ENCODE measurements around the gene CC2D2B. TPM values are rescaled to one million over a fixed set of nuclear protein-coding genes. Genes with fewer than 3 reads are reported as not detected.
"Not testable (repeated sequence)": the region's sequence is repeated elsewhere in the genome, so short reads cannot be mapped to it uniquely, and the experiment has no call there.

Gene CC2D2B
- total RNA-seq, 4 donors from 2014 or later = 0.96 to 1.6 (median 1.1) TPM; not detected in 1

DNA sequence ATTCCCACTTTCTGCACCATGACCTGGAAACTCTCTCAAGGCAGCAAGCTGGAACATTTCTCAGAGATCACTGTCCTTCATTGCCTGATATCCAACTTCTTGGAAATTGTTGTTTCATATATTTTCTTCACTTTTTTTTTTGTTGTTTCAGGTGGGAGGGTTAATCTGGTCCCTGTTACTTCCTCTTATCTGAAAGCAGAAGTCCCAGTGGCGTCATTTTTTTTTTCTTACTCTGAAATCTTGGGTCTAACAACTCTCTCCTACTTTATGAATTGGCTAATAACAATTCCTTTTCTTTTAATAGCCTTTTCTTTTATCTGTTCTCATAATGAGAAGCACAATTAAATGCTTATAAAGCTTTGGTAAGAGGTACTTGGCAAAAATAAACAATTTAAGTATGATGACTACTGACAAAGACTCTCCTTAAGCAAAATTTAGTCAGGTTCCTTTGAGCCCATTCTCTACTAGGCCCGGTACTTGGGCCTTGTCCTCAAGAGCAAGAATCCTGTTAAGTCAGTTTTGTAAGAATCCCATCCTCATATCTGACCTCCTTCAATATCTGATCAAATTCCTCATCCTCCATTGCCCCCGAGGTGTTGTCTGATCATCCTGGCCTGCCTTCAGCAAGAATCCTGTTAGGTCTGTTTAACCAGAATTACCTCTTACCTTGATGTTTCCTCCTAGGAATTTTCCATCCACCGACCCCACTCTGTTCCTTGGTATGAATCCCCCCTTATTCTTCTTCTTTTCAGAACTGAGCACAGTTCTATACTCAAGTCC, 11.5 kb upstream of the CC2D2B start:
- 88 to 91% methylated on average over 4 of the region's 4 CpGs for WGBS, 2 donors (ENCODE audit: low coverage in 1 of 2)

DNA sequence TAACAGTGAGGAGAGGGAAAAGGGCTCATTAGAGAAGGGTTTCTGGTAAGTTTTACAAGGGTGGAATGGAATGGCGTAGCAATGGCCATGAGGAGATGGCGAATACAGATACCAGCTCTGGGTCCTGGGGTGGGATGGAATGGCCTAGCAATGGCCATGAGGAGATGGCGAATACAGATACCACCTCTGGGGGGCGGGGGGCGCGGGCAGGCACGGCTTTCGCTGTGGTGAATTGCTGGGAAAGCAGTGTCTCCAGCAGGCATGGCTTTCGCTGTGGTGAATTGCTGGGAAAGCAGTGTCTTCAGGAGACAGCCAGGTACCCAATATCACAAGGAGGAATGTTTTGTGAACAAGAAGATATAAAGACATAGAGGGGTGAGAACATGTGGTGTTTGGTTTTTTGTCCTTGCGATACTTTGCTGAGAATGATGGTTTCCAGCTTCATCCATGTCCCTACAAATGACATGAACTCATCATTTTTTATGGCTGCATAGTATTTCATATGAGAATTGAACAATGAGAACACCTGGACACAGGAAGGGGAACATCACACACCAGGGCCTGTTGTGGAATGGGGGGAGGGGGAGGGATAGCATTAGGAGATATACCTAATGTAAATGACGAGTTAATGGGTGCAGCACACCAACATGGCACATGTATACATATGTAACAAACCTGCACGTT, 1.7 kb upstream of the CC2D2B start:
- H3K9me3 ChIP-seq; H3K27me3 ChIP-seq; DNase-seq; H3K4me3 ChIP-seq; H3K36me3 ChIP-seq; intact Hi-C loops (cut with DNase I; ENCODE audit: low total_unique reads); in situ Hi-C loops (cut with MboI; ENCODE audit: low pct_ligation_motif_present in 1 of 4, low pct_unique_long_range_greater_than_20kb in 1 of 4, low sequenced_read_pairs in 3 of 4): not testable (repeated sequence)
- Histone ChIP-seq H3K27ac (peak overlapping the region in 1 of 4 donors; percentile 93), H3K4me1 (peaks cover 0 to 11% (median 7%) of the 10 kb centered on the region in 4 donors)
- 94 to 99% methylated on average over 12 of the region's 12 CpGs for WGBS, 2 donors (ENCODE audit: low coverage in 1 of 2)

More for the DNA sequence above, 11.5 kb upstream of the CC2D2B start:
- no peaks in the 10 kb centered on the region for H3K9me3 ChIP-seq
- no peak overlapping the region for H3K4me3 ChIP-seq
- no peaks in the 10 kb centered on the region for H3K27me3 ChIP-seq
- TF ChIP-seq EP300 (IDR thresholded peaks at IDR 0.05; ENCODE audit: low read depth) (no peak), POLR2AphosphoS5 (IDR thresholded peaks at IDR 0.05) (no peak), POLR2A (IDR thresholded peaks at IDR 0.05) (no peak)
- TF ChIP-seq, protein P1, sequence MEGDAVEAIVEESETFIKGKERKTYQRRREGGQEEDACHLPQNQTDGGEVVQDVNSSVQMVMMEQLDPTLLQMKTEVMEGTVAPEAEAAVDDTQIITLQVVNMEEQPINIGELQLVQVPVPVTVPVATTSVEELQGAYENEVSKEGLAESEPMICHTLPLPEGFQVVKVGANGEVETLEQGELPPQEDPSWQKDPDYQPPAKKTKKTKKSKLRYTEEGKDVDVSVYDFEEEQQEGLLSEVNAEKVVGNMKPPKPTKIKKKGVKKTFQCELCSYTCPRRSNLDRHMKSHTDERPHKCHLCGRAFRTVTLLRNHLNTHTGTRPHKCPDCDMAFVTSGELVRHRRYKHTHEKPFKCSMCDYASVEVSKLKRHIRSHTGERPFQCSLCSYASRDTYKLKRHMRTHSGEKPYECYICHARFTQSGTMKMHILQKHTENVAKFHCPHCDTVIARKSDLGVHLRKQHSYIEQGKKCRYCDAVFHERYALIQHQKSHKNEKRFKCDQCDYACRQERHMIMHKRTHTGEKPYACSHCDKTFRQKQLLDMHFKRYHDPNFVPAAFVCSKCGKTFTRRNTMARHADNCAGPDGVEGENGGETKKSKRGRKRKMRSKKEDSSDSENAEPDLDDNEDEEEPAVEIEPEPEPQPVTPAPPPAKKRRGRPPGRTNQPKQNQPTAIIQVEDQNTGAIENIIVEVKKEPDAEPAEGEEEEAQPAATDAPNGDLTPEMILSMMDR (IDR thresholded peaks at IDR 0.05) = no peak
- peaks cover 0 to 9% (median 0%) of the 10 kb centered on the region in 4 donors for H3K36me3 ChIP-seq
- in situ Hi-C loops (cut with MboI; ENCODE audit: low pct_ligation_motif_present in 1 of 4, low pct_unique_long_range_greater_than_20kb in 1 of 4, low sequenced_read_pairs in 3 of 4) (no loop called here), intact Hi-C loops (cut with DNase I; ENCODE audit: low total_unique reads) (no loop called here)
- H3K27ac ChIP-seq = no peak overlapping the region
- no peak for DNase-seq
- no peaks in the 10 kb centered on the region for H3K4me1 ChIP-seq

DNA sequence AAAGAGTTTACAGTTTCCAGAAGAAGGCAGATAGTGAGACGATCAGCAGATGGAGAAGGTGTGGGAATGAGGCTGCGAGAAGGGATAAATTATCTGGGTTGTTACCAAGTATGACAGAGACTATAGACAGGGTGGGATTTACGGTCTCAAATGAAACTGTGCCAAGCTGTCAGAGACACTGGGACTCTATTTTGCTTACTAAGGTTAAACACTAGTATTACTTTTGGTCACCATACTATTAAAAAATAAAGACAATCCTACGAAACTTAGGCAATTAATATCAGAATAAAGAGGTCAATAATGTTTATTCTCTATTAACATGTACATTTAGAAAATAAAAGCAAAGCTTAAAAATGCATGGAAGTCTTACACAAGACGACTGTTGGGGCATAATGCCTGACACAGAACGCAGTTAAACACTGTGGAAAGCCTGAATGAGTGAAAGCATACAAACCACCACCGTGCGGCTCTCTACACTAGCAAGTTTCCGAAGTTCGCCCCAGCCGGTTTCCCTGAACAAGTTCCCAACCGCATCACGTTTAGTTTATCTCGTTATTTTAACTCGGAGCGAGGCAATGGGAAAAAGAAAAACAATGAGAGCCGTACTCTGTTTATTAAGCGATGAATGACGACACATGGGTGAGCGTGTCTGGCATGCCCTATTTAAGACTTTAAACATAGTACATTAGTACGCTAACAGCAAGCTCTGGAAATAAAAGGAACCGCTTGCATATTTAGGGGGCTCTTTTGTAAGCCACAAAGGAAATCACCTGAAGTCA, 909 bp upstream of the CC2D2B start:
- in situ Hi-C loops (cut with MboI; ENCODE audit: low pct_ligation_motif_present in 1 of 4, low pct_unique_long_range_greater_than_20kb in 1 of 4, low sequenced_read_pairs in 3 of 4) = no loop called here
- Histone ChIP-seq H3K36me3 (no peaks in the 10 kb centered on the region), H3K4me3 (peak overlapping the region; percentile 55 to 81 (median 70)), H3K9me3 (no peaks in the 10 kb centered on the region), H3K27ac (peak overlapping the region; percentile 89 to 93 (median 92)), H3K27me3 (no peaks in the 10 kb centered on the region), H3K4me1 (peaks cover 0 to 11% (median 7%) of the 10 kb centered on the region in 4 donors)
- no peak for TF ChIP-seq POLR2A (IDR thresholded peaks at IDR 0.05)
- TF ChIP-seq, protein P1 (IDR thresholded peaks at IDR 0.05) = no peak
- no peak for TF ChIP-seq POLR2AphosphoS5 (IDR thresholded peaks at IDR 0.05)
- TF ChIP-seq EP300 (IDR thresholded peaks at IDR 0.05; ENCODE audit: low read depth) = no peak
- intact Hi-C loops (cut with DNase I; ENCODE audit: low total_unique reads) = no loop called here
- peak; percentile 52 for DNase-seq
- 8 to 9% methylated on average over 19 to 22 of the region's 22 CpGs for WGBS, 2 donors (ENCODE audit: low coverage in 1 of 2)

DNA sequence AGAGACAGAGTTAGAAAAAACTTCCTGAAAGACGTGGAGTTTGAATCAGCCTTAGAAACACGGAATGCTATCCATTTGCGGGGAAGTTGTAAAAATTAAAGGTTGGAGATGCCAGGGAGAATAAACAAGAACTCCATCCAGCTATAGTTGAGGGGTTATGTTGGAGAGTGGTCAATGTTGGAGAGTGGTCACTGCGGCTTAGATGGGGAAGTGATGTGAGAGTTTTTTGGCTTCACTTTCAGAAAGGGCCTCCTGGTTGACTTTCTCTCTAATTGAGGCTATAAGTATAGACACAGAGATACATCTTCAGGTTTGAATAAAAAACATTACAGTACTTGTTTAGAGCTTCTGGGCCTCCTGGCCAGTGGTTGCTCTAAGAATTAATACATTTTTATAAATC, 675 bp downstream of the CC2D2B start:
- Histone ChIP-seq H3K27ac (peak overlapping the region in 2 of 4 donors; percentile 91 to 92), H3K4me3 (peak overlapping the region in 1 of 4 donors; percentile 81), H3K9me3 (no peaks in the 10 kb centered on the region), H3K4me1 (peaks cover 0 to 11% (median 7%) of the 10 kb centered on the region in 4 donors), H3K36me3 (no peaks in the 10 kb centered on the region), H3K27me3 (no peaks in the 10 kb centered on the region)
- TF ChIP-seq, protein P1 (IDR thresholded peaks at IDR 0.05) = no peak
- TF ChIP-seq POLR2A (IDR thresholded peaks at IDR 0.05) (no peak), EP300 (IDR thresholded peaks at IDR 0.05; ENCODE audit: low read depth) (no peak), POLR2AphosphoS5 (IDR thresholded peaks at IDR 0.05) (no peak)
- intact Hi-C loops (cut with DNase I; ENCODE audit: low total_unique reads) = no loop called here
- in situ Hi-C loops (cut with MboI; ENCODE audit: low pct_ligation_motif_present in 1 of 4, low pct_unique_long_range_greater_than_20kb in 1 of 4, low sequenced_read_pairs in 3 of 4) = no loop called here
- no peak for DNase-seq
- WGBS, 2 donors (ENCODE audit: low coverage in 1 of 2) = 59 to 60% methylated on average over 4 of the region's 4 CpGs
